Stomach (tissue), 19 donors: ENCODE results near the gene FAM222A. TPM values are rescaled to one million over a fixed set of nuclear protein-coding genes. Genes with fewer than 3 reads are reported as not detected.
A peak's percentile ranks its signal among the peaks of the same experiment; 100 is the strongest.

Experiments used
- DNase-seq, 2 donors: peaks; one replicate each; pipeline versions ENCODE4 v3.0.0 to v3.0.0-alpha.2; 2013 to 2019
- H3K27ac ChIP-seq, 5 donors: fragments of 200-600 bp in 4 of 5; sonication (generic) in 4 of 5; one replicate each; pipeline ENCODE4 v1.5.1; 2013 to 2019; ENCODE audit warnings: mild to moderate bottlenecking in 1 of 5, moderate library complexity in 1 of 5
- H3K27me3 ChIP-seq, 3 donors: fragments of 200-600 bp; sonication (generic); one replicate each; pipeline ENCODE4 v1.5.1; 2017 to 2019; ENCODE audit warnings: mixed run types in 1 of 3
- H3K36me3 ChIP-seq, 4 donors: fragments of 200-600 bp; sonication (generic); 1 replicate in 3 of 4; 2 replicates in 1 of 4; pipeline ENCODE4 v1.5.1; 2016 to 2019
- H3K4me1 ChIP-seq, 4 donors: fragments of 200-600 bp; sonication (generic); one replicate each; pipeline ENCODE4 v1.5.1; 2016 to 2019
- H3K4me3 ChIP-seq, 4 donors: fragments of 200-600 bp; sonication (generic) in 3 of 4; one replicate each; pipeline ENCODE4 v1.5.1; 2016 to 2019; ENCODE audit warnings: mild to moderate bottlenecking in 1 of 4
- H3K9me3 ChIP-seq, 4 donors: fragments of 200-600 bp; sonication (generic); one replicate each; pipeline ENCODE4 v1.5.1; 2016 to 2019
- EP300 ChIP-seq: sonication (generic); formaldehyde crosslinking; IDR thresholded peaks from one replicate; pipeline ENCODE4 v1.6.1; 2017; ENCODE audit warnings: antibody characterized with exemption
- POLR2A ChIP-seq, 4 donors: fragments of 450-650 bp; IDR thresholded peaks; one replicate each; pipeline ENCODE4 v1.6.1; 2016; ENCODE audit warnings: antibody characterized with exemption in 4 of 4, control low read depth in 2 of 4, mild to moderate bottlenecking in 1 of 4, moderate library complexity in 1 of 4
- POLR2AphosphoS5 ChIP-seq, 3 donors: sonication (generic); formaldehyde crosslinking; IDR thresholded peaks; one replicate each; pipeline ENCODE4 v1.6.1; 2016; ENCODE audit warnings: antibody characterized with exemption in 3 of 3
- WGBS, 5 donors: extraction: QIAGEN DNeasy Blood & Tissue Kit in 3 of 5; methylation state at CpG; one replicate each; pipeline versions ENCODE4 v1.1.5 to v1.1.7; 2013 to 2018; 5-methylcytosine and 5-hydroxymethylcytosine counted together
- intact Hi-C: fragments of 100-400 bp; cut with DNase I; formaldehyde crosslinking; loops from one replicate; pipeline ENCODE4 v1.15.1; 2023; ENCODE audit warnings: low total_unique reads
- long read RNA-seq, 10 donors: transcript quantifications; one replicate each; lab custom pipeline, GENCODE V29; 2026
- polyA plus RNA-seq, 3 donors: library from polyadenylated mRNA; stranded (reverse); fragments of 200-250 nt; gene quantifications; one replicate each; pipeline ENCODE4 v1.2.3, GENCODE V29; 2013
- total RNA-seq, 5 donors: library from RNA; depleted of rRNA; stranded (reverse); fragments of >200 nt; gene quantifications; one replicate each; pipeline versions ENCODE4 v1.1.0 to v1.2.3, GENCODE V29; 2014 to 2016
- TF ChIP-seq, protein P1 (sequence below), 7 experiments: fragments of 450-650 bp in 4 of 7; fragments of 200-600 bp in 3 of 7; sonication (generic) in 3 of 7; IDR thresholded peaks; one replicate each; pipeline ENCODE4 v1.5.1; 2016 to 2019; ENCODE audit warnings: antibody characterized with exemption in 7 of 7, control low read depth in 2 of 7, mild to moderate bottlenecking in 1 of 7
- donor health status: healthy with polysubstance abuse.
- donor health status: Bipolar disorder and iron deficiency.
- donor health status: healthy.

The FAM222A gene
- total RNA-seq (10 to 100 TPM in 1 of 5 donors, 1 to 10 TPM in 4; 1.7 to 19.7 (median 5.4) TPM), polyA plus RNA-seq (1 to 10 TPM; 3.1 to 5.4 (median 3.7) TPM)
- long read RNA-seq, donor 1 = 0 reads
- long read RNA-seq, donor 2, partial matches to known transcripts = 0 of 2 reads
- long read RNA-seq, donor 2, other reads (novel, unspliced or antisense) = 0 of 2 reads
- long read RNA-seq, donor 3, partial matches to known transcripts = 0 of 2 reads
- long read RNA-seq, donor 3, other reads (novel, unspliced or antisense) = 0 of 2 reads
- long read RNA-seq, donor 4 = 0 reads
- long read RNA-seq, donor 5, transcript FAM222A-202 (3 exons, 3,294 nt) = major isoform, 8 of 20 reads
- long read RNA-seq, donor 5, partial matches to known transcripts = 12 of 20 reads
- long read RNA-seq, donor 5, other reads (novel, unspliced or antisense) = 0 of 20 reads
- long read RNA-seq, donor 6, partial matches to known transcripts = 0 of 4 reads
- long read RNA-seq, donor 6, other reads (novel, unspliced or antisense) = 0 of 4 reads
- long read RNA-seq, donor 7 = 0 reads
- long read RNA-seq, donor 8, partial matches to known transcripts = 0 of 4 reads
- long read RNA-seq, donor 8, other reads (novel, unspliced or antisense) = 0 of 4 reads
- long read RNA-seq, donor 9, partial matches to known transcripts = 0 of 1 reads
- long read RNA-seq, donor 9, other reads (novel, unspliced or antisense) = 0 of 1 reads
- long read RNA-seq, donor 10 = 0 reads

- Histone ChIP-seq H3K36me3 (no peaks in the 10 kb centered on the region), H3K27me3 (peaks cover 0 to 80% (median 10%) of the 10 kb centered on the region in 3 donors), H3K9me3 (no peaks in the 10 kb centered on the region), H3K27ac (peak within 1 kb of the TSS; percentile 40 to 79 (median 68)), H3K4me1 (peaks cover 28 to 66% (median 49%) of the 10 kb centered on the region in 4 donors), H3K4me3 (peak within 1 kb of the TSS; percentile 66 to 88 (median 77))
- intact Hi-C loops = no loop called here
- WGBS, 5 donors = 1 to 4% (median 1%) methylated on average over 18 to 88 of the region's 88 CpGs
- peak; percentile 96 to 99 for DNase-seq
- TF ChIP-seq POLR2A (IDR thresholded peaks at IDR 0.05) = no peak
- TF ChIP-seq POLR2AphosphoS5 (IDR thresholded peaks at IDR 0.05) = peak; percentile 48 to 86 (median 78)
- TF ChIP-seq, protein P1, sequence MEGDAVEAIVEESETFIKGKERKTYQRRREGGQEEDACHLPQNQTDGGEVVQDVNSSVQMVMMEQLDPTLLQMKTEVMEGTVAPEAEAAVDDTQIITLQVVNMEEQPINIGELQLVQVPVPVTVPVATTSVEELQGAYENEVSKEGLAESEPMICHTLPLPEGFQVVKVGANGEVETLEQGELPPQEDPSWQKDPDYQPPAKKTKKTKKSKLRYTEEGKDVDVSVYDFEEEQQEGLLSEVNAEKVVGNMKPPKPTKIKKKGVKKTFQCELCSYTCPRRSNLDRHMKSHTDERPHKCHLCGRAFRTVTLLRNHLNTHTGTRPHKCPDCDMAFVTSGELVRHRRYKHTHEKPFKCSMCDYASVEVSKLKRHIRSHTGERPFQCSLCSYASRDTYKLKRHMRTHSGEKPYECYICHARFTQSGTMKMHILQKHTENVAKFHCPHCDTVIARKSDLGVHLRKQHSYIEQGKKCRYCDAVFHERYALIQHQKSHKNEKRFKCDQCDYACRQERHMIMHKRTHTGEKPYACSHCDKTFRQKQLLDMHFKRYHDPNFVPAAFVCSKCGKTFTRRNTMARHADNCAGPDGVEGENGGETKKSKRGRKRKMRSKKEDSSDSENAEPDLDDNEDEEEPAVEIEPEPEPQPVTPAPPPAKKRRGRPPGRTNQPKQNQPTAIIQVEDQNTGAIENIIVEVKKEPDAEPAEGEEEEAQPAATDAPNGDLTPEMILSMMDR (IDR thresholded peaks at IDR 0.05) = peak in 4 of 7 experiments; percentile 18 to 25 (median 20)
- TF ChIP-seq EP300 = no peak
Observed at GRCh38 chr12:109713187-109714070, at the start of gene FAM222A. Gene FAM222A, plus strand, starts transcription at chr12:109713825. Its CDS starts 30,322 bp downstream, at chr12:109744147.

- Histone ChIP-seq H3K27me3 (peaks cover 0 to 29% (median 0%) of the 10 kb centered on the region in 3 donors), H3K9me3 (no peaks in the 10 kb centered on the region), H3K36me3 (no peaks in the 10 kb centered on the region), H3K4me1 (no peaks in the 10 kb centered on the region), H3K27ac (no peak overlapping the region), H3K4me3 (no peak overlapping the region)
- WGBS, 5 donors = 70 to 84% (median 83%) methylated on average over 2 of the region's 2 CpGs
- DNase-seq = no peak
- TF ChIP-seq, protein P1 (IDR thresholded peaks at IDR 0.05) = no peak
- TF ChIP-seq POLR2AphosphoS5 (IDR thresholded peaks at IDR 0.05) (no peak), POLR2A (IDR thresholded peaks at IDR 0.05) (no peak), EP300 (no peak)
- intact Hi-C loops = no loop called here
Observed at GRCh38 chr12:109664402-109664801, 49.2 kb upstream of the FAM222A start.

- TF ChIP-seq, protein P1 (IDR thresholded peaks at IDR 0.05) = no peak
- no peak for TF ChIP-seq POLR2AphosphoS5 (IDR thresholded peaks at IDR 0.05)
- no peak for TF ChIP-seq POLR2A (IDR thresholded peaks at IDR 0.05)
- no peak for TF ChIP-seq EP300
- no peaks in the 10 kb centered on the region for H3K36me3 ChIP-seq
- H3K27me3 ChIP-seq = peaks cover 0 to 43% (median 0%) of the 10 kb centered on the region in 3 donors
- H3K9me3 ChIP-seq = no peaks in the 10 kb centered on the region
- no peak overlapping the region for H3K4me3 ChIP-seq
- intact Hi-C loops = no loop called here
- DNase-seq = no peak
- H3K4me1 ChIP-seq = no peaks in the 10 kb centered on the region
- no peak overlapping the region for H3K27ac ChIP-seq
- 38 to 78% (median 43%) methylated on average over 1 of the region's 1 CpG for WGBS, 5 donors
Observed at GRCh38 chr12:109666068-109666467, 47.6 kb upstream of the FAM222A start.

- H3K36me3 ChIP-seq = no peaks in the 10 kb centered on the region
- TF ChIP-seq EP300 = no peak
- no peak for TF ChIP-seq POLR2A (IDR thresholded peaks at IDR 0.05)
- no peak for TF ChIP-seq POLR2AphosphoS5 (IDR thresholded peaks at IDR 0.05)
- TF ChIP-seq, protein P1 (IDR thresholded peaks at IDR 0.05) = no peak
- H3K27ac ChIP-seq = no peak overlapping the region
- no peak overlapping the region for H3K4me3 ChIP-seq
- H3K9me3 ChIP-seq = peaks cover 0 to 8% (median 0%) of the 10 kb centered on the region in 4 donors
- intact Hi-C loops = no loop called here
- peaks cover 0 to 37% (median 0%) of the 10 kb centered on the region in 3 donors for H3K27me3 ChIP-seq
- no peaks in the 10 kb centered on the region for H3K4me1 ChIP-seq
- DNase-seq = no peak
- WGBS, 5 donors = 23 to 32% (median 26%) methylated on average over 10 of the region's 10 CpGs
Observed at GRCh38 chr12:109670731-109671130, 42.9 kb upstream of the FAM222A start.
